IPS-18a (cell line): ENCODE data around the gene ICAM5.

Experiments used
- H3K27ac ChIP-seq: one replicate; pipeline ENCODE4 v1.5.1; 2013; ENCODE audit warnings: low read length
- H3K27me3 ChIP-seq: one replicate; pipeline ENCODE4 v1.6.1; 2013; ENCODE audit warnings: mild to moderate bottlenecking, low read length; ENCODE audit not compliant: control insufficient read depth, insufficient read depth
- H3K36me3 ChIP-seq: one replicate; pipeline ENCODE4 v1.6.1; 2013; ENCODE audit warnings: low read depth, low read length; ENCODE audit not compliant: control insufficient read depth
- H3K4me1 ChIP-seq: one replicate; pipeline ENCODE4 v1.6.1; 2013; ENCODE audit warnings: low read depth, low read length; ENCODE audit not compliant: control insufficient read depth
- H3K4me3 ChIP-seq: one replicate; pipeline ENCODE4 v1.5.1; 2013; ENCODE audit warnings: low read length
- H3K9ac ChIP-seq: one replicate; pipeline ENCODE4 v1.6.1; 2013; ENCODE audit warnings: mild to moderate bottlenecking, low read length, moderate library complexity
- H3K9me3 ChIP-seq: one replicate; pipeline ENCODE4 v1.6.1; 2013; ENCODE audit warnings: low read depth, low read length; ENCODE audit not compliant: control insufficient read depth

The ICAM5 gene

GRCh38 chr19:10344780-10345179 lies 55.0 kb downstream of the ICAM5 start:
- no peak overlapping the region for H3K4me3 ChIP-seq
- H3K9ac ChIP-seq = no peak overlapping the region
- no peaks in the 10 kb centered on the region for H3K27me3 ChIP-seq
- no peaks in the 10 kb centered on the region for H3K9me3 ChIP-seq
- H3K4me1 ChIP-seq = no peaks in the 10 kb centered on the region
- H3K36me3 ChIP-seq = no peaks in the 10 kb centered on the region
- H3K27ac ChIP-seq = no peak overlapping the region
